ENCODE measurements around the gene REEP2. TPM values are rescaled to one million over a fixed set of nuclear protein-coding genes. Genes with fewer than 3 reads are reported as not detected.

Gene REEP2
- total RNA-seq, 4 donors from 2014 or later, result 0.54 to 3.6 (median 2.0) TPM; not detected in 1

- peak; percentile 21 to 37 for DNase-seq
- H3K27ac ChIP-seq, result no peak overlapping the region
- no peaks in the 10 kb centered on the region for H3K27me3 ChIP-seq
- TF ChIP-seq, protein P1, sequence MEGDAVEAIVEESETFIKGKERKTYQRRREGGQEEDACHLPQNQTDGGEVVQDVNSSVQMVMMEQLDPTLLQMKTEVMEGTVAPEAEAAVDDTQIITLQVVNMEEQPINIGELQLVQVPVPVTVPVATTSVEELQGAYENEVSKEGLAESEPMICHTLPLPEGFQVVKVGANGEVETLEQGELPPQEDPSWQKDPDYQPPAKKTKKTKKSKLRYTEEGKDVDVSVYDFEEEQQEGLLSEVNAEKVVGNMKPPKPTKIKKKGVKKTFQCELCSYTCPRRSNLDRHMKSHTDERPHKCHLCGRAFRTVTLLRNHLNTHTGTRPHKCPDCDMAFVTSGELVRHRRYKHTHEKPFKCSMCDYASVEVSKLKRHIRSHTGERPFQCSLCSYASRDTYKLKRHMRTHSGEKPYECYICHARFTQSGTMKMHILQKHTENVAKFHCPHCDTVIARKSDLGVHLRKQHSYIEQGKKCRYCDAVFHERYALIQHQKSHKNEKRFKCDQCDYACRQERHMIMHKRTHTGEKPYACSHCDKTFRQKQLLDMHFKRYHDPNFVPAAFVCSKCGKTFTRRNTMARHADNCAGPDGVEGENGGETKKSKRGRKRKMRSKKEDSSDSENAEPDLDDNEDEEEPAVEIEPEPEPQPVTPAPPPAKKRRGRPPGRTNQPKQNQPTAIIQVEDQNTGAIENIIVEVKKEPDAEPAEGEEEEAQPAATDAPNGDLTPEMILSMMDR (IDR thresholded peaks at IDR 0.05), result no peak
- no peak for TF ChIP-seq POLR2A (IDR thresholded peaks at IDR 0.05)
- H3K36me3 ChIP-seq, result no peaks in the 10 kb centered on the region
- H3K4me3 ChIP-seq (replicated peaks in 1 of 3), result no peak overlapping the region
- intact Hi-C loops (cut with DNase I), result no loop called here
- no peaks in the 10 kb centered on the region for H3K9me3 ChIP-seq
- 71 to 72% methylated on average over 9 of the region's 9 CpGs for WGBS, 2 donors
- peaks cover 0 to 10% of the 10 kb centered on the region in 2 donors for H3K4me1 ChIP-seq
Observed at GRCh38 chr5:138448481-138449398, 9.9 kb downstream of the REEP2 start.

DNA sequence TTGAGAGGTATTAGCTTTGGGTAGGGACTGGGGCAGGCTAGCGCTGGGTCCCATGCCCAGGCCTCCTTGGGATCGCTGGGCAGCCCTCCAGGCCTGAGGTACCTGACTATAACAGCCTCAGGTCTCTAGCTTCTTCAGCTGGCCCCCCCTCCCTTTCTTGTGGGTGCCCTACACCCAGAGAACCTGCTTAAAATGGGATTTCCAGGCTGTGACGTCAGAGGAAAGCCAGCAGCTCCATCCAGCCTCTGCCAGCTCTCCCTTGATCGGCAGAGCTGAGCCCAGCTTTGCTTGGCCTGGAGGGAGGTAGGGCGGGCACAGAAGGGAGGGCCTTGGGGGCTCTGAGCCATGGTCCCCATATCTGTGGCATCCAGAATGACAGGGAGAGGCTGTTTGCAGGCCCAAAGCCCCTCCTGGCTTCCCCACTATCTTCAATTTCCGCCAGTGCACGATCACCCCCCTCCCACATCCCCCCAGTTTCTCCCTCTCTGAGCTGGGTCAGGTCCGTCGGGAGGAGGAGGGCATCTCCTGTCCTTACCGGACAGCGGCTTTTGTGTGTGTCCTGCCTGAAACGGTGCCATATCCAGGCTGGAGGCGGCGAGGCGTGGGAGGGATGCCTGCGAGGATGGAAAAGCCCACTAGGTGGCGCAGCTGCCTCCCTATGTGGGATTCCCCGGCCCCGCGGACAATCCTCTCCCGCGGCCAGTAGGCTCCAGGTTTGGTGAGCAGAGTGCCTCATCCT lies 10.8 kb downstream of the REEP2 start:
- WGBS, 2 donors, result 15 to 21% methylated on average over 14 to 22 of the region's 22 CpGs
- H3K4me1 ChIP-seq, result peaks cover 0 to 10% of the 10 kb centered on the region in 2 donors
- intact Hi-C loops (cut with DNase I), result loop anchor here (2.0 to 5.0 kb wide), 2 partner anchors 55 to 98 kb away; no protein-coding TSS in a partner anchor
- DNase-seq, result peak; percentile 89 to 91
- no peaks in the 10 kb centered on the region for H3K36me3 ChIP-seq
- no peak overlapping the region for H3K4me3 ChIP-seq (replicated peaks in 1 of 3)
- no peak overlapping the region for H3K27ac ChIP-seq
- TF ChIP-seq, protein P1 (IDR thresholded peaks at IDR 0.05), result peak; percentile 70 to 97 (median 95)
- TF ChIP-seq POLR2A (IDR thresholded peaks at IDR 0.05), result no peak
- H3K27me3 ChIP-seq, result no peaks in the 10 kb centered on the region
- no peaks in the 10 kb centered on the region for H3K9me3 ChIP-seq

DNA sequence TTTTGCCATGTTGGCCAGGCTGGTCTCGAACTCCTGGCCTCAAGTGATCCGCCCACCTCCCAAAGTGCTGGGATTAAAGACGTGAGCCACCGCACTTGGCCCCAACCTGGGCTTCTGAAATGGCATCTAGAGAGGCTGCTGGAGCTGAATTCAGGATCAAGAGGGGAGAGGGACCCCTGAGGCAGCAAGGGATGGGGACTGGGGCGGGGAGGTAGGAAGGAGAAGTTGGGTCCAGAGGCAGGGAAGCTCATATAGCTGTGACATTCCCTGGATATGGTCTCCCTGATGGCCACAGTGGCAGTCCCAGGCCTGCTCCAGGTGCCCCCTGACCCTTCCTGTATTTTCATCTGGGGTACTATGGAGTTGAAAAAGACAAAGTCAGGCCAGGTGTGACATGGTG lies 12.1 kb downstream of the REEP2 start:
- DNase-seq, result no peak
- intact Hi-C loops (cut with DNase I), result loop anchor here (2.0 to 5.0 kb wide), 2 partner anchors 54 to 96 kb away; no protein-coding TSS in a partner anchor
- Histone ChIP-seq H3K4me1 (peaks cover 0 to 10% of the 10 kb centered on the region in 2 donors), H3K27ac (no peak overlapping the region), H3K36me3 (no peaks in the 10 kb centered on the region), H3K27me3 (no peaks in the 10 kb centered on the region), H3K4me3 (replicated peaks in 1 of 3) (no peak overlapping the region), H3K9me3 (no peaks in the 10 kb centered on the region)
- 95% methylated on average over 5 of the region's 5 CpGs for whole genome bisulfite sequencing, 2 donors
- TF ChIP-seq, protein P1 (IDR thresholded peaks at IDR 0.05), result no peak
- TF ChIP-seq POLR2A (IDR thresholded peaks at IDR 0.05), result no peak

- TF ChIP-seq, protein P1 (IDR thresholded peaks at IDR 0.05), result no peak
- no peak for TF ChIP-seq POLR2A (IDR thresholded peaks at IDR 0.05)
- Histone ChIP-seq H3K27me3 (no peaks in the 10 kb centered on the region), H3K4me3 (replicated peaks in 1 of 3) (no peak overlapping the region), H3K27ac (no peak overlapping the region), H3K36me3 (no peaks in the 10 kb centered on the region), H3K4me1 (peaks cover 0 to 10% of the 10 kb centered on the region in 2 donors), H3K9me3 (no peaks in the 10 kb centered on the region)
- 81 to 83% methylated on average over 5 to 6 of the region's 6 CpGs for WGBS, 2 donors
- DNase-seq, result no peak
- intact Hi-C loops (cut with DNase I), result loop anchor here (5.0 kb wide), 1 partner anchor 95 kb away; no protein-coding TSS in a partner anchor
Observed at GRCh38 chr5:138452720-138453119, 13.9 kb downstream of the REEP2 start.

Measured in thyroid gland (tissue), 4 donors.